SU-DHL-6 (cell line): ENCODE measurements around the gene ANAPC10.

Source experiments
- H2AFZ ChIP-seq: fragments of 200-600 bp; sonication (generic); 2 replicates; pipeline ENCODE4 v1.6.1; 2014; ENCODE audit warnings: low read depth, mild to moderate bottlenecking, moderate library complexity, mixed read lengths, antibody characterized with exemption, low read length; ENCODE audit not compliant: severe bottlenecking
- H3F3A ChIP-seq: fragments of 200-600 bp; shearing (Covaris generic); 2 replicates; pipeline ENCODE4 v1.6.0; 2016; ENCODE audit warnings: antibody characterized with exemption, mild to moderate bottlenecking; ENCODE audit not compliant: insufficient read depth
- H3K27ac ChIP-seq: fragments of 200-600 bp; sonication (generic); 2 replicates; pipeline ENCODE4 v1.5.1; 2016; ENCODE audit warnings: low read depth, mild to moderate bottlenecking, low read length, moderate library complexity, mixed read lengths
- H3K27me3 ChIP-seq: fragments of 200-600 bp; sonication (generic), shearing (Covaris generic); 2 replicates; pipeline ENCODE4 v1.6.0; 2014; ENCODE audit warnings: mild to moderate bottlenecking, low read length
- H3K36me3 ChIP-seq: fragments of 200-600 bp; sonication (generic); 2 replicates; pipeline ENCODE4 v1.6.1; 2014; ENCODE audit warnings: mild to moderate bottlenecking, low read length, mixed read lengths
- H3K4me2 ChIP-seq: fragments of 300-600, 200-600 bp; shearing (Covaris generic), sonication (generic); 2 replicates; pipeline ENCODE4 v1.6.0; 2014; ENCODE audit warnings: low read length, low read depth, mild to moderate bottlenecking; ENCODE audit not compliant: poor library complexity, severe bottlenecking
- H3K4me3 ChIP-seq: fragments of 200-600 bp; sonication (generic); 2 replicates; pipeline ENCODE4 v1.5.1; 2014; ENCODE audit warnings: antibody characterized with exemption, low read length, mild to moderate bottlenecking, mixed read lengths; ENCODE audit not compliant: insufficient read depth, poor library complexity, severe bottlenecking
- H3K79me2 ChIP-seq: fragments of 200-600 bp; sonication (generic); 2 replicates; pipeline ENCODE4 v1.6.1; 2014; ENCODE audit warnings: mild to moderate bottlenecking, low read length, moderate library complexity; ENCODE audit not compliant: insufficient read depth
- H3K9ac ChIP-seq: fragments of 200-600 bp; sonication (generic); 2 replicates; pipeline ENCODE4 v1.7.0; 2014; ENCODE audit warnings: mild to moderate bottlenecking, low read length
- H3K9me2 ChIP-seq: fragments of 200-600 bp; sonication (generic); replicated peaks from 2 replicates; pipeline ENCODE4 v1.6.1; 2014; ENCODE audit warnings: low read length; ENCODE audit not compliant: insufficient read depth
- H3K9me3 ChIP-seq: fragments of 200-600 bp; sonication (generic); 2 replicates; pipeline ENCODE4 v1.6.1; 2014; ENCODE audit warnings: low read length, mixed read lengths; ENCODE audit not compliant: insufficient read depth
- H4K20me1 ChIP-seq: fragments of 200-600 bp; sonication (generic); 2 replicates; pipeline ENCODE4 v1.6.1; 2014; ENCODE audit warnings: low read depth, mild to moderate bottlenecking, antibody characterized with exemption, low read length, moderate library complexity, mixed read lengths
- EZH2phosphoT487 ChIP-seq: fragments of 200-600 bp; sonication (generic), shearing (Covaris generic); conservative IDR thresholded peaks from 2 replicates; pipeline ENCODE4 v1.6.1; 2018; ENCODE audit warnings: mild to moderate bottlenecking, antibody characterized with exemption, low read length, moderate library complexity, mixed read lengths
- TF ChIP-seq, protein P1 (sequence below): fragments of 200-600 bp; sonication (generic); IDR thresholded peaks from one replicate; pipeline ENCODE4 v1.5.1; 2017; ENCODE audit warnings: antibody characterized with exemption, mild to moderate bottlenecking, low read length, moderate library complexity; ENCODE audit not compliant: insufficient read depth, poor library complexity, severe bottlenecking

Gene ANAPC10

GRCh38 chr4:145098675-145099037 lies 660 bp upstream of the ANAPC10 start:
- H3K4me2 ChIP-seq, result peak overlapping the region; percentile 97
- no peak for TF ChIP-seq EZH2phosphoT487
- TF ChIP-seq, protein P1, sequence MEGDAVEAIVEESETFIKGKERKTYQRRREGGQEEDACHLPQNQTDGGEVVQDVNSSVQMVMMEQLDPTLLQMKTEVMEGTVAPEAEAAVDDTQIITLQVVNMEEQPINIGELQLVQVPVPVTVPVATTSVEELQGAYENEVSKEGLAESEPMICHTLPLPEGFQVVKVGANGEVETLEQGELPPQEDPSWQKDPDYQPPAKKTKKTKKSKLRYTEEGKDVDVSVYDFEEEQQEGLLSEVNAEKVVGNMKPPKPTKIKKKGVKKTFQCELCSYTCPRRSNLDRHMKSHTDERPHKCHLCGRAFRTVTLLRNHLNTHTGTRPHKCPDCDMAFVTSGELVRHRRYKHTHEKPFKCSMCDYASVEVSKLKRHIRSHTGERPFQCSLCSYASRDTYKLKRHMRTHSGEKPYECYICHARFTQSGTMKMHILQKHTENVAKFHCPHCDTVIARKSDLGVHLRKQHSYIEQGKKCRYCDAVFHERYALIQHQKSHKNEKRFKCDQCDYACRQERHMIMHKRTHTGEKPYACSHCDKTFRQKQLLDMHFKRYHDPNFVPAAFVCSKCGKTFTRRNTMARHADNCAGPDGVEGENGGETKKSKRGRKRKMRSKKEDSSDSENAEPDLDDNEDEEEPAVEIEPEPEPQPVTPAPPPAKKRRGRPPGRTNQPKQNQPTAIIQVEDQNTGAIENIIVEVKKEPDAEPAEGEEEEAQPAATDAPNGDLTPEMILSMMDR, result no peak
- H3K9me2 ChIP-seq, result no peaks in the 10 kb centered on the region
- no peaks in the 10 kb centered on the region for H3K27me3 ChIP-seq
- H3K9me3 ChIP-seq, result no peaks in the 10 kb centered on the region
- H2AFZ ChIP-seq, result peak overlapping the region; percentile 52
- H4K20me1 ChIP-seq, result peaks cover 26% of the 10 kb centered on the region; the same call in 1 of the 2 replicates
- peak overlapping the region; percentile 85 for H3K4me3 ChIP-seq
- H3K36me3 ChIP-seq, result peaks cover 18% of the 10 kb centered on the region
- peak overlapping the region; percentile 82 for H3K9ac ChIP-seq
- H3K27ac ChIP-seq, result peak overlapping the region; percentile 59
- peaks cover 87% of the 10 kb centered on the region for H3K79me2 ChIP-seq
- no peaks in the 10 kb centered on the region for H3F3A ChIP-seq

- Histone ChIP-seq H3K27me3 (no peaks in the 10 kb centered on the region), H3K27ac (peak overlapping the region; percentile 59), H3K9me3 (no peaks in the 10 kb centered on the region), H3K4me2 (peak overlapping the region; percentile 97), H3K9ac (peak overlapping the region; percentile 82), H4K20me1 (peaks cover 24% of the 10 kb centered on the region; the same call in 1 of the 2 replicates), H3K36me3 (peaks cover 24% of the 10 kb centered on the region), H3K9me2 (no peaks in the 10 kb centered on the region), H3F3A (no peaks in the 10 kb centered on the region), H3K79me2 (peaks cover 86% of the 10 kb centered on the region), H3K4me3 (peak overlapping the region; percentile 85), H2AFZ (peak overlapping the region; percentile 52)
- TF ChIP-seq, protein P1, result no peak
- TF ChIP-seq EZH2phosphoT487, result no peak
Measured at GRCh38 chr4:145097331-145097820, 620 bp downstream of the ANAPC10 start.

- Histone ChIP-seq H4K20me1 (no peaks in the 10 kb centered on the region), H3K9me3 (no peaks in the 10 kb centered on the region), H3K9ac (no peak overlapping the region), H3K9me2 (no peaks in the 10 kb centered on the region), H3K27me3 (no peaks in the 10 kb centered on the region), H2AFZ (no peak overlapping the region), H3F3A (0 out of 2 replicates have a peak, but pooled peaks cover 4% of the 10 kb centered on the region), H3K4me3 (no peak overlapping the region), H3K27ac (no peak overlapping the region), H3K79me2 (peaks cover 65% of the 10 kb centered on the region), H3K4me2 (no peak overlapping the region), H3K36me3 (peaks cover 43% of the 10 kb centered on the region)
- TF ChIP-seq EZH2phosphoT487, result no peak
- TF ChIP-seq, protein P1, result no peak
Measured at GRCh38 chr4:145093638-145094037, 4.4 kb downstream of the ANAPC10 start.

DNA sequence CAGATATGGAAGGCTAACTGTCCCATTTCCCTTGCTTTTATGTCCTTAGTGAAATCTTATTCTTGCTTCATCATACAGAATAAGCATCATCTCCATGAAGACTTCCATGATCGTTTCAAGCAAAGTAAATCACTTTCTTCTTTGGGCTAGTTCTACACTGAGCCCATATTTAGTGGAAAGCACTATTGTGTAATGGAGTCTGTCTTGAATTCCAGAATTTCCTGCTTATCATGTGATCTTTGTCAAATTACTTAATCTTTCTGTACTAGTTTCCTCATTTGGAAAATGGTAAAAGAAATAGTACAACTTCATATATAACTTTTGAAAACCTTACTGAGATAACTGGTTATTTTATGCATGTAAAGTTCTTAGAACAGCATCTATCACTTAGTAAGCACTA lies 7.6 kb downstream of the ANAPC10 start:
- Histone ChIP-seq H3K27ac (no peak overlapping the region), H3K27me3 (no peaks in the 10 kb centered on the region), H3K9ac (no peak overlapping the region), H3K9me3 (no peaks in the 10 kb centered on the region), H4K20me1 (no peaks in the 10 kb centered on the region), H3K4me2 (no peak overlapping the region), H3K79me2 (peaks cover 62% of the 10 kb centered on the region), H2AFZ (no peak overlapping the region), H3K36me3 (peaks cover 43% of the 10 kb centered on the region), H3F3A (0 out of 2 replicates have a peak, but pooled peaks cover 4% of the 10 kb centered on the region), H3K4me3 (no peak overlapping the region), H3K9me2 (no peaks in the 10 kb centered on the region)
- TF ChIP-seq, protein P1, result no peak
- TF ChIP-seq EZH2phosphoT487, result no peak
